GM23338 (cell line): ENCODE data around the gene CTTNBP2. TPM values are rescaled to one million over a fixed set of nuclear protein-coding genes. Genes with fewer than 3 reads are reported as not detected.

Source experiments
- ATAC-seq: fragments of 200-7000 bp; cut with Tn5 transposase; 3 replicates; pipeline ENCODE4 v1.9.1; 2020
- DNase-seq: peaks from one replicate; pipeline ENCODE4 v3.0.0-alpha.2; 2015; ENCODE audit warnings: low spot score
- H2AFZ ChIP-seq: fragments of 200-600 bp; sonication (generic); 2 replicates; pipeline ENCODE4 v1.8.0; 2016; ENCODE audit warnings: antibody characterized with exemption, mild to moderate bottlenecking, moderate library complexity
- H3F3A ChIP-seq: fragments of 200-600 bp; sonication (generic); replicated peaks from 2 replicates; pipeline ENCODE4 v1.8.0; 2017; ENCODE audit warnings: antibody characterized with exemption, mixed run types, low read depth
- H3K27ac ChIP-seq: fragments of 200-600 bp; sonication (generic); 2 replicates; pipeline ENCODE4 v1.6.1; 2016; ENCODE audit warnings: low read depth
- H3K27me3 ChIP-seq: fragments of 200-600 bp; sonication (generic); 2 replicates; pipeline ENCODE4 v1.8.0; 2016; ENCODE audit warnings: mild to moderate bottlenecking, mixed run types, moderate library complexity; ENCODE audit not compliant: insufficient read depth
- H3K36me3 ChIP-seq: fragments of 200-600 bp; sonication (generic); 2 replicates; pipeline ENCODE4 v1.8.0; 2016; ENCODE audit warnings: mild to moderate bottlenecking; ENCODE audit not compliant: insufficient read depth
- H3K4me1 ChIP-seq: fragments of 200-600 bp; sonication (generic); 2 replicates; pipeline ENCODE4 v1.8.0; 2016; ENCODE audit warnings: mild to moderate bottlenecking, moderate library complexity; ENCODE audit not compliant: insufficient read depth
- H3K4me2 ChIP-seq: fragments of 200-600 bp; sonication (generic); 2 replicates; pipeline ENCODE4 v1.7.1; 2017; ENCODE audit warnings: mixed run types
- H3K4me3 ChIP-seq: fragments of 200-600 bp; sonication (generic); 2 replicates; pipeline ENCODE4 v1.6.1; 2016; ENCODE audit warnings: mixed run types
- H3K79me2 ChIP-seq: fragments of 200-600 bp; sonication (generic); replicated peaks from 2 replicates; pipeline ENCODE4 v1.8.0; 2017; ENCODE audit warnings: mild to moderate bottlenecking; ENCODE audit not compliant: insufficient read depth
- H3K9me2 ChIP-seq: fragments of 200-600 bp; sonication (generic); 2 replicates; pipeline ENCODE4 v1.8.0; 2017; ENCODE audit not compliant: insufficient read depth
- H4K20me1 ChIP-seq: fragments of 200-600 bp; sonication (generic); replicated peaks from 2 replicates; pipeline ENCODE4 v1.8.0; 2017; ENCODE audit warnings: mild to moderate bottlenecking; ENCODE audit not compliant: insufficient read depth
- H3K27ac Mint-ChIP-seq: 2 replicates; pipeline ENCODE4 v1.8.0; 2020; ENCODE audit warnings: inconsistent platforms, mild to moderate bottlenecking, moderate library complexity, mixed read lengths
- H3K27me3 Mint-ChIP-seq: 3 replicates; pipeline ENCODE4 v1.8.0; 2022; ENCODE audit warnings: low read depth, mild to moderate bottlenecking, moderate library complexity, mixed read lengths, inconsistent platforms; ENCODE audit not compliant: insufficient read depth, poor library complexity
- H3K36me3 Mint-ChIP-seq: 3 replicates; pipeline ENCODE4 v1.8.0; 2021; ENCODE audit warnings: low read depth, mild to moderate bottlenecking, inconsistent platforms, moderate library complexity, mixed read lengths
- H3K4me1 Mint-ChIP-seq: 3 replicates; pipeline ENCODE4 v1.8.0; 2020; ENCODE audit warnings: mild to moderate bottlenecking, inconsistent platforms, mixed read lengths
- H3K4me3 Mint-ChIP-seq: 3 replicates; pipeline ENCODE4 v1.8.0; 2021; ENCODE audit warnings: moderate library complexity, mild to moderate bottlenecking, inconsistent platforms, mixed read lengths
- H3K9me3 Mint-ChIP-seq: 3 replicates; pipeline ENCODE4 v1.8.0; 2020; ENCODE audit warnings: moderate library complexity, mild to moderate bottlenecking, inconsistent platforms, mixed read lengths
- CREB1 ChIP-seq: fragments of 250-450 bp; sonication (Bioruptor Pico); IDR thresholded peaks from 2 replicates; pipeline ENCODE4 v1.5.0; 2020; ENCODE audit warnings: low read depth, mild to moderate bottlenecking, moderate library complexity
- CTCF ChIP-seq, 2 experiments: fragments of 200-600 bp in 1 of 2; sonication (generic) in 1 of 2; conservative IDR thresholded peaks; 2 replicates each; pipeline versions ENCODE4 v1.5.1 to v1.6.1; 2016 to 2017; ENCODE audit warnings: antibody characterized with exemption in 2 of 2, low read depth in 2 of 2, mild to moderate bottlenecking in 2 of 2, moderate library complexity in 1 of 2
- ETS1 ChIP-seq: IDR thresholded peaks from 2 replicates; pipeline ENCODE4 v1.6.1; 2016; ENCODE audit warnings: antibody characterized with exemption
- EZH2 ChIP-seq: fragments of 200-600 bp; sonication (generic); IDR thresholded peaks from one replicate; pipeline ENCODE4 v1.8.0; 2017; ENCODE audit warnings: antibody characterized with exemption, mild to moderate bottlenecking, low read depth; ENCODE audit not compliant: unreplicated experiment
- EZH2phosphoT487 ChIP-seq: fragments of 200-600 bp; sonication (generic); IDR thresholded peaks from one replicate; pipeline ENCODE4 v1.8.1; 2018; ENCODE audit warnings: antibody characterized with exemption; ENCODE audit not compliant: unreplicated experiment
- JUNB ChIP-seq: IDR thresholded peaks from one replicate; pipeline ENCODE4 v1.6.1; 2016; ENCODE audit warnings: antibody characterized with exemption; ENCODE audit not compliant: unreplicated experiment
- NANOG ChIP-seq: IDR thresholded peaks from 2 replicates; pipeline ENCODE4 v1.6.1; 2016; ENCODE audit warnings: antibody characterized with exemption, borderline replicate concordance
- POLR2AphosphoS5 ChIP-seq: IDR thresholded peaks from 2 replicates; pipeline ENCODE4 v1.6.1; 2016; ENCODE audit warnings: antibody characterized with exemption, low read depth
- REST ChIP-seq: IDR thresholded peaks from one replicate; pipeline ENCODE4 v1.6.1; 2018; ENCODE audit warnings: antibody characterized with exemption; ENCODE audit not compliant: unreplicated experiment
- STAT1 ChIP-seq: IDR thresholded peaks from one replicate; pipeline ENCODE4 v1.6.1; 2016; ENCODE audit warnings: antibody characterized with exemption; ENCODE audit not compliant: unreplicated experiment
- ZNF114 ChIP-seq: fragments of 250-450 bp; sonication (Bioruptor Pico); IDR thresholded peaks from 2 replicates; pipeline ENCODE4 v1.5.0; 2020; ENCODE audit warnings: mild to moderate bottlenecking, moderate library complexity
- ZNF331 ChIP-seq: fragments of 250-450 bp; sonication (Bioruptor Pico); IDR thresholded peaks from 2 replicates; pipeline ENCODE4 v1.5.0; 2020; ENCODE audit warnings: low read depth, mild to moderate bottlenecking, moderate library complexity
- ZNF462 ChIP-seq: fragments of 250-450 bp; sonication (Bioruptor Pico); IDR thresholded peaks from 2 replicates; pipeline ENCODE4 v1.5.0; 2020; ENCODE audit warnings: mild to moderate bottlenecking, moderate library complexity
- polyA plus RNA-seq: library from polyadenylated mRNA; unstranded; fragments of >200 nt; fragmentation: Nextera tagmentation; extraction: Ambion mirVana; gene quantifications from 2 replicates; pipeline ENCODE4 v1.2.1, GENCODE V29; 2016
- total RNA-seq: library from RNA; depleted of rRNA; stranded (reverse); fragments of >200 nt; shearing (Covaris generic); gene quantifications from 2 replicates; pipeline ENCODE4 v1.2.3, GENCODE V29; 2014

CTTNBP2 gene
- total and polyA plus RNA-seq, 2 experiments from 2014 or later, result 26.8 to 30.7 TPM

GRCh38 chr7:117782761-117783160 lies 90.5 kb downstream of the CTTNBP2 start:
- Histone ChIP-seq H3K27me3 (no peaks in the 10 kb centered on the region), H3K27ac (no peak overlapping the region), H3K9me2 (no peaks in the 10 kb centered on the region), H4K20me1 (no peaks in the 10 kb centered on the region), H2AFZ (no peak overlapping the region), H3K36me3 (no peaks in the 10 kb centered on the region), H3K79me2 (no peaks in the 10 kb centered on the region), H3K4me2 (no peak overlapping the region), H3F3A (no peaks in the 10 kb centered on the region), H3K4me3 (no peak overlapping the region), H3K4me1 (no peaks in the 10 kb centered on the region)
- peaks cover 6% of the 10 kb centered on the region for H3K4me1 Mint-ChIP-seq
- no peak for ATAC-seq
- H3K9me3 Mint-ChIP-seq, result no peaks in the 10 kb centered on the region
- no peak for DNase-seq
- peaks cover 16% of the 10 kb centered on the region for H3K36me3 Mint-ChIP-seq
- no peak overlapping the region; the same call in 1 of the 2 replicates for H3K27ac Mint-ChIP-seq
- no peak overlapping the region for H3K4me3 Mint-ChIP-seq
- TF ChIP-seq CREB1 (CRISPR knock-in tag), result no peak
- no peak for TF ChIP-seq EZH2phosphoT487
- no peak for TF ChIP-seq ZNF462 (CRISPR knock-in tag)
- TF ChIP-seq REST, result no peak
- no peak for TF ChIP-seq NANOG
- no peak for TF ChIP-seq POLR2AphosphoS5
- no peak for TF ChIP-seq JUNB
- TF ChIP-seq ZNF331 (CRISPR knock-in tag), result no peak
- no peak for TF ChIP-seq ZNF114 (CRISPR knock-in tag)
- no peak for TF ChIP-seq STAT1
- no peak for TF ChIP-seq ETS1
- no peak for TF ChIP-seq EZH2
- no peak for TF ChIP-seq CTCF (conservative IDR thresholded peaks at IDR 0.05; ENCODE audit: low read depth in 2 of 2)
- H3K27me3 Mint-ChIP-seq, result no peaks in the 10 kb centered on the region
